Measurements from ENCODE around the gene GLIPR1L2. TPM values are rescaled to one million over a fixed set of nuclear protein-coding genes. Genes with fewer than 3 reads are reported as not detected.

GLIPR1L2 gene
- total and polyA plus RNA-seq, 2 donors (not counting 1 experiment from before 2014, with no cell fraction given) = 0.37 to 0.91 TPM

GRCh38 chr12:75474116-75474515 lies 83.2 kb downstream of the GLIPR1L2 start:
- Histone ChIP-seq H4K20me1 (ENCODE audit: control insufficient read depth, insufficient read depth, low read length, poor library complexity, severe bottlenecking) (no peaks in the 10 kb centered on the region), H3K9me3 (ENCODE audit: control extremely low read depth in 1 of 3, control insufficient read depth in 2 of 3, insufficient read depth in 1 of 3, low read length in 2 of 3) (no peaks in the 10 kb centered on the region), H3K9ac (ENCODE audit: low read length) (no peak overlapping the region), H3K36me3 (replicated peaks in 1 of 2; ENCODE audit: control extremely low read depth in 1 of 2, control insufficient read depth in 1 of 2, extremely low read depth in 1 of 2, insufficient read depth in 2 of 2, low read length in 1 of 2) (no peaks in the 10 kb centered on the region), H3K79me2 (ENCODE audit: control insufficient read depth, insufficient read depth, low read length) (no peaks in the 10 kb centered on the region), H3K27ac (ENCODE audit: low read length in 2 of 2) (no peak overlapping the region), H3K27me3 (replicated peaks in 1 of 4; ENCODE audit: control extremely low read depth in 1 of 4, control insufficient read depth in 3 of 4, insufficient read depth in 4 of 4, low read length in 3 of 4) (no peaks in the 10 kb centered on the region), H3K4me2 (replicated peaks; ENCODE audit: low read depth, low read length, poor library complexity, severe bottlenecking) (no peak overlapping the region), H3K4me1 (ENCODE audit: control insufficient read depth in 2 of 2, insufficient read depth in 2 of 2, low read length in 2 of 2) (peaks cover 35 to 39% of the 10 kb centered on the region in 2 donors), H2AFZ (ENCODE audit: insufficient read depth, low read depth, low read length, poor library complexity, severe bottlenecking) (no peak overlapping the region), H3K4me3 (ENCODE audit: control extremely low read depth in 1 of 5, extremely low read depth in 1 of 5, insufficient read depth in 1 of 5, low read depth in 2 of 5, low read length in 4 of 5) (no peak overlapping the region)
- H3K4me1 Mint-ChIP-seq = peaks cover 58% of the 10 kb centered on the region
- H3K27me3 Mint-ChIP-seq = no peaks in the 10 kb centered on the region
- 100% methylated on average over 1 of the region's 2 CpGs for WGBS (ENCODE audit: insufficient coverage)
- ChIA-PET CTCF (interaction anchor here (1.4 to 3.8 kb wide), 4 partner anchors 10 to 563 kb away, joined by 3 to 34 read pairs (median 4); no protein-coding TSS in a partner anchor), POLR2A (interaction anchor here (0.9 kb wide), 1 partner anchor 37 kb away, joined by 3 read pairs; no protein-coding TSS in a partner anchor)
- intact Hi-C loops (cut with micrococcal nuclease) = no loop called here
- no peak overlapping the region for H3K4me3 Mint-ChIP-seq
- DNase-seq (no peak), ATAC-seq (ENCODE audit: low read depth) (no peak)
- no peak overlapping the region for H3K27ac Mint-ChIP-seq
- H3K9me3 Mint-ChIP-seq (ENCODE audit: insufficient read depth) = no peaks in the 10 kb centered on the region
- TF ChIP-seq CTCF (IDR thresholded peaks at IDR 0.05) (no peak), EZH2 (IDR thresholded peaks at IDR 0.05; ENCODE audit: borderline replicate concordance, insufficient read depth, low read depth, low read length, poor library complexity, severe bottlenecking) (no peak)

GRCh38 chr12:75476071-75476470 lies 85.2 kb downstream of the GLIPR1L2 start:
- no peaks in the 10 kb centered on the region for H3K27me3 ChIP-seq (replicated peaks in 1 of 4; ENCODE audit: control extremely low read depth in 1 of 4, control insufficient read depth in 3 of 4, insufficient read depth in 4 of 4, low read length in 3 of 4)
- ChIA-PET CTCF (interaction anchor here (3.8 to 10.9 kb wide), 2 partner anchors 8 to 86 kb away, joined by 34 to 92 read pairs; partner anchors contain the start of gene GLIPR1L2), POLR2A (interaction anchor here (0.6 to 1.2 kb wide), 2 partner anchors 86 to 921 kb away, joined by 3 to 4 read pairs; no protein-coding TSS in a partner anchor)
- no peaks in the 10 kb centered on the region for H4K20me1 ChIP-seq (ENCODE audit: control insufficient read depth, insufficient read depth, low read length, poor library complexity, severe bottlenecking)
- intact Hi-C loops (cut with micrococcal nuclease) = no loop called here
- Mint-ChIP-seq H3K27ac (no peak overlapping the region), H3K27me3 (no peaks in the 10 kb centered on the region), H3K9me3 (ENCODE audit: insufficient read depth) (no peaks in the 10 kb centered on the region), H3K4me3 (no peak overlapping the region), H3K4me1 (peaks cover 64% of the 10 kb centered on the region)
- ATAC-seq (ENCODE audit: low read depth) (no peak), DNase-seq (no peak)
- no peak for TF ChIP-seq EZH2 (IDR thresholded peaks at IDR 0.05; ENCODE audit: borderline replicate concordance, insufficient read depth, low read depth, low read length, poor library complexity, severe bottlenecking)
- TF ChIP-seq CTCF (IDR thresholded peaks at IDR 0.05) = no peak
- H3K27ac ChIP-seq (ENCODE audit: low read length in 2 of 2) = no peak overlapping the region
- H3K9ac ChIP-seq (ENCODE audit: low read length) = no peak overlapping the region
- no peak overlapping the region for H3K4me2 ChIP-seq (replicated peaks; ENCODE audit: low read depth, low read length, poor library complexity, severe bottlenecking)
- no peaks in the 10 kb centered on the region for H3K9me3 ChIP-seq (ENCODE audit: control extremely low read depth in 1 of 3, control insufficient read depth in 2 of 3, insufficient read depth in 1 of 3, low read length in 2 of 3)
- H2AFZ ChIP-seq (ENCODE audit: insufficient read depth, low read depth, low read length, poor library complexity, severe bottlenecking) = no peak overlapping the region
- H3K79me2 ChIP-seq (ENCODE audit: control insufficient read depth, insufficient read depth, low read length) = peaks cover 2% of the 10 kb centered on the region
- H3K4me3 ChIP-seq (ENCODE audit: control extremely low read depth in 1 of 5, extremely low read depth in 1 of 5, insufficient read depth in 1 of 5, low read depth in 2 of 5, low read length in 4 of 5) = no peak overlapping the region
- WGBS (ENCODE audit: insufficient coverage) = no CpG with 5 or more reads among the region's 1 CpG
- H3K4me1 ChIP-seq (ENCODE audit: control insufficient read depth in 2 of 2, insufficient read depth in 2 of 2, low read length in 2 of 2) = peaks cover 45 to 47% of the 10 kb centered on the region in 2 donors
- no peaks in the 10 kb centered on the region for H3K36me3 ChIP-seq (replicated peaks in 1 of 2; ENCODE audit: control extremely low read depth in 1 of 2, control insufficient read depth in 1 of 2, extremely low read depth in 1 of 2, insufficient read depth in 2 of 2, low read length in 1 of 2)

All from B cell (primary cell).